Stimulated activated CD4-positive, alpha-beta T cell treated with anti-CD3 and anti-CD28 coated beads, TNF-alpha, amount 100 ng/mL, for 48 hours (primary cell): ENCODE data around the gene TAPBPL.
"Not testable (repeated sequence)": the region's sequence is repeated elsewhere in the genome, so short reads cannot be mapped to it uniquely, and the experiment has no call there.

ENCODE experiments used
- DNase-seq, 3 donors: peaks; one replicate each; pipeline ENCODE4 v3.0.0-alpha.2; 2020; ENCODE audit warnings: low read depth in 3 of 3

TAPBPL gene

DNA sequence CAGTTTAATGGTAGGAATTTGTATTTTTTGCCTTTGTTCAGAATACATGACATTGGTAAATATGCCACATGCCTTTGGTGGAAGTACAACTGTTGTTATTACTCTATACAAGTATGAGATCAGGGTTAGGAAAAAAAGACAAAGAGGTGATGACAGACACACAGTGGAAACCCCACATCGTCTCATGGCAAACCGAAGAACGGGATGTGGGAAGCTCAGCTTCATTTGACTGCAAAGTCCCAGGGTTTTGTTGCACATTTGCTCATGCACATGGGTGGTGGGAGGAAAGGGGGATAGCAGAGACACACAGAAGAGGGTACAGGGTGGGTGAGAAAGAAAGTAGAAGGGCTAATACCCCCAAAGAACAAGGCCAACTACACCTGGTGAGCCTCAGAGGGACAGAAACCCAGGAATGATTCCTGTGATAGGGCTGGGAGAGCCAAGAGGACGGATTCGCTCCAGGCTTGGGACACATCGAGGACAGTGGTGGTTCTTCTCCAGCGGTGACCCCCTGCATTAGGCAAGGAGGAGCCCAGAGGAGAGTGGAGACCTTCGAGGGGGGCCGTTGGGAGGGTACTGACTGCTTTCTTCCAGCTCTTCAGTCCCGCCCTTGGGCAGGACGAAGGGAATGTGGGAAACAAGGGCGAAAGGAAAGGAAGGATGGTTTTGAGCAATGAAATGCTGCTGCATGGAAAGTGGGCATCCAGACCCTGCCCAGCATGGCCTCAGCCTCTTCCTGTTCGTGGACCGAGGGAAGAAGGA lies 10.6 kb downstream of the TAPBPL start:
- DNase-seq: no peak

DNA sequence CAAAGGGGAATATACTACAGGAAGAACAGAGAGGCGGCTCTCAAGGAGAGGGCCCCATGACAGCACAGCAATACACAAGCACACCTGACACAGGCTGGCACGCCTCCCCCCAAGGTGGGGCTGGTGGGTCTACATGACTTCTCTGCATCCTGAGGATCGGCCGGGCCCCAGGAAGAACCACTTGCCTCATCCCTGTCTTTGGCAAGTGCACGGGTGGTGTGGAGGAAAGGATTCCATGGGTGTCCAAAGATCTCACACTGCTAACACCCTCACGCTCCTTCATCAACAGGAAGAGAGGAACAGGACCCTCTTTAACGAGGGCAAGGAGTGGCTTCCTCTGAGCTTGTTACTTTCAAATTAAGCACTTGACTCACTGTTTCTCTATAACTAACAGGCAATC lies 11.4 kb downstream of the TAPBPL start:
- DNase-seq: no peak

DNA sequence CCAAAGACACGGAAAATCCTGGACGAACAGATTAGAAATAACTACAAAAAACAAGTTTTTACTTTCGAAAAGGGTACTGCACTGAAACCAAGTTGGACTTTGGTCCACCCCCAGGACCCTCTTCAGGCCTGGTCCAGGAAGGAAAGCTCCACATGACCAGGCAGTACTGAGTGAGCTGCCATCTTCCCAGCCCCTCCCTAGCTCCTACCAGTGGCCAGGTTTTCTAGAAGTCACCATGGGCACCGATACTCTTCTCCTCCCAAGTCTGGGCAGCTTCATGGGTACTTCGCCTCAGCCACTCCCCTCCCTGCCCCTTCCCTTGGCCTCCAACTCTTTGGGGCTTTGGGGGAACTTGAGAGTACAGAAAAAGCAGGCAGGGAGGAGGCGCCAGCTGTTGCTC lies 12.0 kb downstream of the TAPBPL start:
- no peak for DNase-seq

DNA sequence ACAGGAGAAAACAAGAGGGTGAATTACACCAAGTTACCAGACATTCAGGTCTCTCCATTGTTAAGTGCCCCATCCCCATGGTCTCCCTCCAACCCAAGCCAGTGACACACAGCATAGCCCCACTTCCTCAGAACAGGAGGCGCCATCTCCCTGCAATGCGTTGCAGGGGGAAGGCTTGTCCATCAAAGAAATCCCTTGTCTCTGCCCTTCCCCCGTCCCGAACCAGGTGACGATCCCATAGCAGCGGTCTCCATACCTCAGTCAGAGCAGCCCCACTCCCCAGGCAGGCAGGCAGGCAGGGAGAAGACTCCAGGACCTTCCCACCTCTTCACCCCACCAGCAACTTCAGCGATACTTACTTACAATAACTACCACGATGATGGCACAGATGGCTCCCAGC lies 12.7 kb downstream of the TAPBPL start:
- DNase-seq: no peak

DNA sequence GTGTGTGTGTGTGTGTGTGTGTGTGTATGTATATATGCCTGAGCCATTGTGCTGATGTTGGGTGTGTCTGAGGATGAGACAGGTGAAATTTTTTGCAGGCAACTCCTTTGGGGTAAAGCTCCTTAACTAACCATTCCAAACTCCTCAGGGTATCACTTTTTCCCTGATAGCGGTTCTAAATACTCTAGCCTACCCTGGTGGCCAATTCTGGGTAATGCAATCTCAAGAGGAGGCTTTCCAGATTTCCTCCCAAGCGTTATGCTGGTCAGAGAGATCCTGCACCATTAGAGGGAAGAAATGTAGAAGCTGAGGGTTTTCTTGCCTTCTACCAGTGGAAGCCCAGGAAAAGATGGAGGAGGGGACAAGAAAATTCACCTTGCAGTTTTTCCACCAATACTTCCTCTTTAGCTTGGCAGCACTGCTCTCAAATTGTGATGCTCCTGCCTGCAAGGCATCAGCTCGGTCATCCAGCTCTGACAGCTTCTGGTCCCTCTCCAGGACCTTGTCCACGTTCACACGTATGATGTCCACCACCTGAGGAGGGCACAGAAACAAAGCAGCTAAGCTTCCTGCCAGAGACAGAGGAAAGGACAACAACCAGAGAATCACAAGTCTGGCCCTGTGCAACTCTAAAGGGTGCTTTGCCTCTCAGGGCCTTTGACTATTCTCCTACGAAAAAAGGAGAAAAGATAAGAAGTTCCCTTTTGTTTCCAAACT lies 13.8 kb downstream of the TAPBPL start:
- DNase-seq: no peak

DNA sequence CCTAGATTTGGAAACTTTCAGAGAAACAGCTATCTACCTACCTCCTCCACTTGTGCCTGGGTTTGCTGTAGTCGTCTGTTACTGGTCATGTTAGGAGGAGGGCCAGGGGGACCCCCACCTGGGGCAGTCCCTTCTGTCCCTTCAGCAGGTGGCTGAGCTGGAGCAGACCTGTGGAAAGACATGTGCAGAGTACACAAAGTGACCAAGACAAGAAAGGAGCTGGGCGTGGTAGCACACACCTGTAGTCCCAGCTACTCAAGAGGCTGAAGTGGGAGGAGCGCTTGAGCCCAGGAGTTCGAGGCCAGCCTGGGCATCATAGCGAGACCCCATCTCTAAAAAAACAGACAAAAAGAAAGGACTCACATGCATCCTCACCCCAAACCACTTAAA lies 14.3 kb downstream of the TAPBPL start:
- no peak for DNase-seq

DNA sequence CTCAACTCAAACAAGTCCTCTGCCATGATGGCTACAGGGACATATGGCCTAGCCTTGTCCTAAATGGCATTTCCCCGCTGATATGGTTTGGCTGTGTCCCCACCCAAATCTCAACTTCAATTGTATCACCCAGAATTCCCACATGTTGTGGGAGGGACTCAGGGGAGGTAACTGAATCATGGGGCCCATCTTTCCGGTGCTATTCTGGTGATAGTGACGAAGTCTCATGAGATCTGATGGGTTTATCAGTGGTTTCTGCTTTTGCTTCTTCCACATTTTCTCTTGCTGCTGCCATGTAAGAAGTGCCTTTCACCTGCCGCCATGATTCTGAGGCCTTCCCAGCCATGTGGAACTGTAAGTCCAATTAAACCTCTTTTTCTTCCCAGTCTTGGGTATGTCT lies 14.9 kb downstream of the TAPBPL start:
- DNase-seq: not testable (repeated sequence)

DNA sequence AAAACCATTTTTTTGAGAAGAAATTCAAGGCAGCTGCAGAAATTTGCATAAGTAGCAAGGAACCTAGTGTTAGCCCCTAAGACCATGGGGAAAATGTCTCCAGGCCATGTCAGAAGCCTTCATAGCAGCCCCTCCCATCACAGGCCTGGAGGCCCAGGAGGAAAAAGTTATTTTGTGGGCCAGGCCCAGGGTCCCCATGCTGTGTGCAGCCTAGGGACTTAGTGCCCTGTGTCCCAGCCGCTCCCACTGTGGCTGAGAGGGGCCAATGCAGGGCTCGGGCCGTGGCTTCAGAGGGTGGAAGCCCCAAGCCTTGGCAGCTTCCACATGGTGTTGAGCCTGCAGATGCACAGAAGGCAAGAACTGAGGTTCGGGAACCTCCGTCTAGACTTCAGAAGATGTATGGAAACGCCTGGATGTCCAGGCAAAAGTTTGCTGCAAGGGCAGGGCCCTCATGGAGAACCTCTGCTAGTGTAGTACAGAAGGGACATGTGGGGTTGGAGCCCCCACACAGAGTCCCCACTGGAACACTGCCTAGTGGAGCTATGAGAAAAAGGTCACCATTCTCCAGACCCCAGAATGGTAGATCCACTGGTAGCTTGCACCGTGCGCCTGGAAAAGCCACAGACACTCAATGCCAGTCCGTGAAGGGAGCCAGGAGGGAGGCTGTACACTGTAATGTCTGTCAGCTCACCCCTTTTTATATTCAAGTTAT lies 15.9 kb downstream of the TAPBPL start:
- DNase-seq: not testable (repeated sequence)

DNA sequence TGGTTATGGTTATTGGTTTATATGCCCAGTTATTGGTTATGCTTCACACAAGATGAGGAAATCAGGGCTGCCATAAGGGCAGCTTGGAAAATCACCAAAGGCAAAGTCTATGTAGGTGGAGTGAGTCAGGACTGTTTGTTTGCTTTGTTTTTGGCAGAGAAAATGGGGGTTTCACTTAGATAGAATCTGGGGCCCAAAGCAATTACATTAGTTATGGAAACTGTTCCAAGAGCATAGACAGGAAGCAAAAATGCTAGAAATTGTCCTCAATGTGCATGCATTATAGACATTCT lies 16.4 kb downstream of the TAPBPL start:
- DNase-seq: no peak

DNA sequence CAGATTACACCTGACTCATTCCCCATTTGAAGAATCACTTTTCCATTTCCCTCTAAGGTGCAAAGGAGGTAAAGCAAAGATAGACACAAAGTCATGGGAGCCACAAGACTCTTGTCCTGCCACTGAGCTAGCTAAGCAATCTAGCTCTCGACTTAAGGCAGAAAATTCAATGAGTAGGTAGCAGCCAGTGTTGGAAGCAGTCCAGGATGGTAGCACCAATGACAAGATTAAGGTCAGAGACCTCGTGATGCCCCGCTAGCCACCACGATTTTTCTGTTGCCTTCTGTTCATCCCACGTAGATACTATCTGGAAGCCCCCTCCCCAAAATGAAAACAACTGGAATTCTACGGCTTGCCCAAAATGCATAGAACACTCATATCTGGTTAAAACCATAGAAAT lies 17.2 kb downstream of the TAPBPL start:
- no peak for DNase-seq

DNA sequence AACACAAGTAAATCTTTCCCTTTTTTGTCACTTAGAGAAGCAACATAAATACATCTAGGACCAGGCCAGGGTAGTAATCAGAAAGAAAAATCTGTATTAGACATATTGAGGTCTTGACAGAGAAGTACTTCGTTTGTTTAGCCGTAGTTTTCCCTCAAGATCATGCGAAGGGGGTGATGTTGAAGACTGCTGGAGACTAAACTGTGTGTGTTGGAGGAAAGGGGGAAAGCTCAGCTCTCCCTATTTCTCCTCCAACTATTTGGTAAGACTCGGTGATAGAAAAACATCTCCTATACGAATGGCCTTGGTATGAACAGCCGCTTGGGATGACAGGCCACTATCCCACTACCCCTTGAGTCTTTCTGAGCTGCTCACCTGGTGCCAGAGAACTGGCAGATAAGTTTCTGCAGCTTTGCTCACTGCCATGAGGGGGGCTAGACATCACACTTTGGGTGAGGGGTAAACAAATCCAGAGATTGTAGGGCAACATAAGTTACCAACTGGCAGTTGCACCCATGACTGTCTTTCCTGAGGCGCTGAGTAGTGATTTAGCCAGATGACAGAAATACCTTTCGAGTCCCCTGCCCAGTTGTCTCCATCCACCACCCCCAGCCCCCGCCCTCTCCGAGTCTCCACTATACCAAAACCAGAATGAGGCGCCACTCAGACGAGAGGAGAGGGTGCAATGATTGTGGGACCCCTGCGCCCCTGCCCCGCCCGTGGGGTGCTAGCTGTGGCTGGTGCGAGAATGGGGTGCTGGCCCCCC lies 17.9 kb downstream of the TAPBPL start:
- no peak for DNase-seq

DNA sequence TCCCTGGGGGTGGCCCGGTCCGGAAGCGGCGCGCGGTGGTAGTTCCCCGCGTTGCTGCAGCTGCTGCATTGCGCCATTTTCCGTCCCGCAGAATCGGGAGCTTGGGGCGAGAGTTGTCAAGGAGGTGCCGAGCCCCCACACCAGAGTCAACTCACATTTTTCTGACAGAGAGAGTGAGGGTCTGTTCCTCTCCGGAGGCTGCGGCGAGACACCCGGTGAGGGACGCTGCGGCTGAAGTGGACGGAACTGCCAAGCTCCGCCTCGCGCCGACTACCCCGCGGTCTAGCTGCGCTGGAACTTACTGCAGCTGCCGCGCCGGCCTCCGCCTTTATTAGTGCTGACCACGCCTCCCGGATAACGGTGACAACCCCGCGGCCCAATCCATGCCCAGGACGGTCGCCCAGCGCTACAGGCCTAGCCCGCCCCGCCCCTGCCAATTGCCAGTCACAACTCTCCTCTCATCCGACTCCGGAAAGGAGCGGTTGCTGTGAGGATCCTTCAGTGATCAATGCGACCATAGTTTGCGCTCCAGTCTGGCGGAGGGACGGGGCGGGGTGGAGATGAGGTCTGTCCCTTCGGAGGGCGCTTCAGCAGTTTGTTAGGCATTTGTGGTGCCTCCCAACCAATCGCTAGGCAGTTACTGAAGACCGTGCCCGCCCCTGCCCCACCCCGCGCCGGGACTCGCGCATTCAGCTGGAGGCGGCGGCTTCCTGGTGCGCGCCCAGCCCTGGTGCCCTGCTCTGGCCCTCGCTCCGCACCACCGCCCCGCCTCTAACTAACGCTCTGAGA lies 18.7 kb downstream of the TAPBPL start, which contains the start of gene VAMP1:
VAMP1 (minus strand) TSS at position 303 of the 789 bp plus-strand sequence; CDS start at position 157, 146 bp downstream.
- DNase-seq: peak; percentile 96 to 98 (median 96)

DNA sequence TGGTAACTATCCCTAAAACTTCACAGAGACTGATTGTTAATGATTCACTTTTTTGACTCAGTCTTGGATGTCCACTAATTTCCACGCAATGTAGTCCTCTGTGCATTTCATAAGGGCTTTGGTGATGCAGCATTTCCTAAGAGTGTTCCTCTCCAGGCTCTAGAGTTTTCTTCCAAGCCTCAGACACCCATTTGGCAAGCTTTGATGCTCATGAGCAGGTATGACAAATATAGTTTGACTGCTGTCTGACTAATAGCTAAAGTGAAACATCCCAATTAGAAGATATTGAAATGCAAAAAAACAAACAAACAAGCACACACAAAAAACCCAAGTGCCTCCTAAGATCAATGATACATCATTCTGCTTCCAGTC lies 20.1 kb downstream of the TAPBPL start:
- no peak for DNase-seq

DNA sequence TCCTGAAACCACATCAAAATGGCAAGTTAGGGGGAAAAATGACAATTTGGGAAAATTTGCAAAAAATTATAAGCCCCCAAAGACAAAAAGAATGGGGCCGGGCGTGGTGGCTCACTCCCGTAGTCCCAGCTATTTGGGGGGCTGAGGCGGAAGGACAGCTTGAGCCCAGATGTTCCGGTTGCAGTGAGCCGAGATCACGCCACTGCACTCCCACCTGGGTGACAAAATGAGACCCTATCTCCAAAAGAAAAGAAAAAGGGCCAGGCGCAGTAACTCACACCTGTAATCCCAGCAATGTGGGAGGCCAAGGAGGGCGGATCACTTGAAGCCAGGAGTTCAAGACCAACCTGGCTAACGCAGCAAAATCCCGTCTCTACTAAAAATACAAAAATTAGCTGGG lies 20.6 kb downstream of the TAPBPL start:
- DNase-seq: no peak

DNA sequence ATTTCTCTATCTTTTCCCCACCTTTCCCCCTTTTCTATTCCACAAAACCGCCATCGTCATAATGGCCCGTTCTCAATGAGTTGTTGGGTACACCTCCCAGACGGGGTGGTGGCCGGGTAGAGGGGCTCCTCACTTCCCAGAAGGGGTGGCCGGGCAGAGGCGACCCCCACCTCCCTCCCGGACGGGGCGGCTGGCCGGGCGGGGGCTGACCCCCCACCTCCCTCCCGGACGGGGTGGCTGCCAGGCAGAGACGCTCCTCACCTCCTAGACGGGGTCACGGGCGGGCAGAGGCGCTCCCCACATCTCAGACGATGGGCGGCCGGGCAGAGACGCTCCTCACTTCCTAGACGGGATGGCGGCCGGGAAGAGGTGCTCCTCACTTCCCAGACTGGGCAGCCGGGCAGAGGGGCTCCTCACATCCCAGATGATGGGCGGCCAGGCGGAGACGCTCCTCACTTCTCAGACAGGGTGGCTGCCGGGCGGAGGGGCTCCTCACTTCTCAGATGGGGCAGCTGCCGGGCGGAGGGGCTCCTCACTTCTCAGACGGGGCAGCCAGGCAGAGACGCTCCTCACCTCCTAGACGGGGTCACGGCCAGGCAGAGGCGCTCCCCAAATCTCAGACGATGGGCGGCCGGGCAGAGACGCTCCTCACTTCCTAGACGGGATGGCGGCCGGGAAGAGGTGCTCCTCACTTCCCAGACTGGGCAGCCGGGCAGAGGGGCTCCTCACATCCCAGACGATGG lies 23.6 kb downstream of the TAPBPL start:
- not testable (repeated sequence) for DNase-seq

DNA sequence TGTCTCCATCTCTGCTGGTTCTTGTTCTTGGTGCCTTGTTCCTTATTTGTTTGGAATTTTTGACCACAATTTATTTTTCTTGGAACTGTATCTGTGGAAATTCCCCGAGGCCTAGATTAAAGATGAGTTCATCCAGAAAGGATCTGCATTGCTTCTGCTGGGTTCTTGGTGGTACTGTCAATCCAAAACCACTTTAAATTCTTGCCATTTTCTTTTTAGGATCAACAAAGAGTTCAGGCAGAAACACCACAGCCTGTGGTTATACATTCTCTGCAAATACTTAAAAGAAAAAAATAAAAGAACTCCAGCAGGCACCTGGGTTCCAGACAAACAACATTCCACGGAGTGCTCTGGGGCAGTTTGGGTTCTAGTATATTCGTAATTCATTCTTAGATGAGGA lies 24.6 kb downstream of the TAPBPL start:
- no peak for DNase-seq

DNA sequence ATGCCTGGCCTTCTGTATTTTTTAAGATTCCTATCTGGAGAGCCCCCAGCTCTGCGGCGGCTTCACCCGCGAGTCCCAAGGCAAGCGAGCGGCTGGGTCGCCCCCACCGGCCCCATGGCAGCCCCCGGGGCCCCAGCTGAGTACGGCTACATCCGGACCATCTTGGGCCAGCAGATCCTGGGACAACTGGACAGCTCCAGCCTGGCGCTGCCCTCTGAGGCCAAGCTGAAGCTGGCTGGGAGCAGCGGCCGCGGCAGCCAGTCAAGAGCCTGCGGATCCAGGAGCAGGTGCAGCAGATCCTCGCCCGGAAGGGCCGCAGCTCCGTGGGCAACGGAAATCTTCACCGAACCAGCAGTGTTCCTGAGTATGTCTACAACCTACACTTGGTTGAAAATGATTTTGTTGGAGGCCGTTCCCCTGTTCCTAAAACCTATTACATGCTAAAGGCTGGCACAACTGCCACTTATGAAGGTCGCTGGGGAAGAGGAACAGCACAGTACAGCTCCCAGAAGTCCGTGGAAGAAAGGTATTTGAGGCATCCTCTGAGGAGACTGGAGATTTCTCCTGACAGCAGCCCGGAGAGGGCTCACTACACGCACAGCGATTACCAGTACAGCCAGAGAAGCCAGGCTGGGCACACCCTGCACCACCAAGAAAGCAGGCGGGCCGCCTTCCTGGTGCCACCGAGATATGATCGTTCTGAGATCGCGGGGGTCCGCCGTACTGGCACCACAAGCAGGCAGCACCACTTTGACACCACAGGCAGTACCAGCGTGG lies 25.9 kb downstream of the TAPBPL start:
- not testable (repeated sequence) for DNase-seq

DNA sequence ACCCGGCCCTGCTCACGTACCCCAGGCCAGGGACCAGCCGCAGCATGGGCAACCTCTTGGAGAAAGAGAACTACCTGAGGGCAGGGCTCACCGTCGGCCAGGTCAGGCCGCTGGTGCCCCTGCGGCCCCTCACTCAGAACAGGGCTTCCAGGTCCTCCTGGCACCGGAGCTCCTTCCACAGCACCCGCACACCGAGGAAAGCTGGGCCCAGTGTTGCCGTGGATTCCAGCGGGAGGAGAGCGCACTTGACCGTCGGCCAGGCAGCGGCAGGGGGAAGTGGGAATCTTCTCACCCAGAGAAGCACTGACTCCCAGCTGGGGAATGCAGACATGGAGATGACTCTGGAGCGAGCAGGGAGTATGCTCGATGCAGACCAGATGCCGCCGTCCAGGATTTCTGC lies 26.6 kb downstream of the TAPBPL start:
- DNase-seq: no peak

DNA sequence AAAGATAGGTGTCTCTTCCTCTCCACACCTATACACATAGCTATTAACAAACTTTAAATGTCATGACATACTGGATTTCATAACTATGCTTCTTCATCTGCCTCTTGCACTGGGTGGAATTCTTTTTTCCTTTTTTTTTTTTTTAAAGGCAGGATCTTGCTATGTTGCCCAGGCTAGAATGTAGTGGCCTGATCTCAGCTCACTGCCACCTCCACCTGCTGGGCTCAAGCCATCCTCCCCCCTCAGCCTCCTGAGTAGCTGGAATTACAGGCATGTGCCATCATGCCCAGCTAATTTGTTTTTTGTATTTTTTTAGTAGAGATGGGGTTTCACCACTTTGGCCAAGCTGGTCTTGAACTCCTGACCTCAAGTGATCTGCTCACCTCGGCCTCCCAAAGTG lies 36.4 kb downstream of the TAPBPL start:
- DNase-seq: no peak

DNA sequence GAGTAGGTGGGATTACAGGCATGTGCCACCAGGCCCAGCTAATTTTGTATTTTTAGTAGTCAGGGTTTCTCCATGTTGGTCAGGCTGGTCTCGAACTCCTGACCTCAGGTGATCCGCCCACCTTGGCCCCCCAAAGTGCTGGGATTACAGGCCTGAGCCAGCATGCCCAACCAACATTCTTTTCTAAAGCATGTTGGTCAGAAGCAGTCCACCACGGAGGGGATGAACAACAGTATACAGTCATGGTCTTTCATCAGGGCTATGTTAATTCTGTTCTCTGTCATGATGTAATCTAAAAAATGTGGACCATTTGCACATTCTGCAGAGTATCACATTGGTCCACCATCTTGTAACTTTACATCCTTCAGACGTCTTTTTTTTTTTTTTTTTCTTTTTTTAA lies 37.6 kb downstream of the TAPBPL start:
- DNase-seq: no peak
